IMR-90 (cell line): ENCODE measurements around the gene CLBA1.

Experiments used
- CTCF ChIP-seq: conservative IDR thresholded peaks from 2 replicates; pipeline ENCODE4 v1.5.1; 2012; ENCODE audit warnings: mild to moderate bottlenecking, low read depth, low read length, improper control_type of control experiment
- ELK1 ChIP-seq: fragments of 150-350 bp; IDR thresholded peaks from 2 replicates; pipeline ENCODE4 v1.6.1; 2016; ENCODE audit warnings: low read depth, mild to moderate bottlenecking, low read length, moderate library complexity, borderline replicate concordance
- FOS ChIP-seq: fragments of 150-350 bp; IDR thresholded peaks from 2 replicates; pipeline ENCODE4 v1.6.1; 2016; ENCODE audit warnings: low read depth, low read length
- MAFK ChIP-seq: IDR thresholded peaks from 2 replicates; pipeline ENCODE4 v1.6.1; 2012; ENCODE audit warnings: low read depth, low read length, improper control_type of control experiment
- MAZ ChIP-seq: IDR thresholded peaks from 2 replicates; pipeline ENCODE4 v1.6.1; 2012; ENCODE audit warnings: low read depth, mild to moderate bottlenecking, low read length, improper control_type of control experiment, moderate library complexity, borderline replicate concordance
- NFE2L2 ChIP-seq: fragments of 150-350 bp; IDR thresholded peaks from 2 replicates; pipeline ENCODE4 v1.6.1; 2016; ENCODE audit warnings: low read depth, mild to moderate bottlenecking, low read length
- POLR2A ChIP-seq: IDR thresholded peaks from 2 replicates; pipeline ENCODE4 v1.6.1; 2012; ENCODE audit warnings: mild to moderate bottlenecking, low read depth, low read length
- RAD21 ChIP-seq: IDR thresholded peaks from 2 replicates; pipeline ENCODE4 v1.6.1; 2012; ENCODE audit warnings: low read length, improper control_type of control experiment
- RCOR1 ChIP-seq: IDR thresholded peaks from 2 replicates; pipeline ENCODE4 v1.6.1; 2012; ENCODE audit warnings: mild to moderate bottlenecking, low read length, improper control_type of control experiment; ENCODE audit not compliant: insufficient replicate concordance
- RFX5 ChIP-seq: IDR thresholded peaks from 2 replicates; pipeline ENCODE4 v1.8.0; 2012; ENCODE audit warnings: low read depth, mild to moderate bottlenecking, low read length, moderate library complexity
- SMC3 ChIP-seq: fragments of 150-350 bp; IDR thresholded peaks from 2 replicates; pipeline ENCODE4 v1.6.1; 2016; ENCODE audit warnings: low read depth, mild to moderate bottlenecking, antibody characterized with exemption, low read length, moderate library complexity
- USF2 ChIP-seq: fragments of 150-350 bp; IDR thresholded peaks from 2 replicates; pipeline ENCODE4 v1.6.1; 2017; ENCODE audit warnings: mild to moderate bottlenecking, antibody characterized with exemption, low read length, low read depth

DNA sequence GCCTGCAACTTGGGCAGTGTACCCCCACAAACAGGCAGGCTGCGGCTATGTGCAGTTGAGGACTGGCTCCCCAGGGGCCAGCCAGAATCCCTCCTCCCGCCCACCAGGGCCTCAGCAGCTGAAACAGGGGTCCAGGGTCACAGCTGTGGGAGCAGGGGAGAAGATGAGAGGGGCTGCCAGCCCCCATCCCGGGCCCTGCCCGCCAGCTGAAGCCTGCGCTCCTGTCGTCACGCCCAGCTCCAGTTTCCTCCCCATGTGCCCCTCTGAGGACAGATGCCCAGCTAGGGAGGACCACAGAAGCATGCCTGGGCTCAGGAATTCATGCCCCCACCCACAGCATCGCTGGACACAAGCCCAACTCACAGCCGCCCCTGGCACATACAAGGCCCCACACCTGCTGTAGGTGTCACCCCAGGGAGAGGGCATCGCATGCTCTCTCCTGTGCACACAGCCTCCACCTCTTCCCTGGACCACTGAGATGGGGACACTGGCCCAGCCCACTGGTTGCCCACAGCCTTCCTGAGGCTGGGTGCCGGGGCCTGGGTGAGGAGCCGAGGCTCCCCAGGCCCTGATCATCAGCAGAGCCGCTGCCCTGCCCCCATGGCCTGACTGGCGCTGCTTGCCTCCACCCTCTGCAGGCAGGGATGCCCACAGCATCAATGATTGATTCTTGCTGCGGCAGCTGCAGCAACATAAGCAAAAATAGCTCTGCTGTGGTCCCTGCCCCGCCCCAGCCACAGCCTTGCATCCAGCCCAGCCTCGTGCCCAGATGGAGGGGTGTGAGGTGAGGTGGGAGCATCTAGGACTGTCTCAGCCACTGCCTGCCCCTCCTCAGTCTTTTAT, 3.7 kb upstream of the CLBA1 start:
- TF ChIP-seq POLR2A (no peak), USF2 (no peak), CTCF (no peak), FOS (no peak), ELK1 (no peak), RAD21 (no peak), MAZ (no peak), SMC3 (no peak), RFX5 (no peak), MAFK (no peak), NFE2L2 (no peak), RCOR1 (no peak)
